ENCODE data around the gene MARK3. TPM values are rescaled to one million over a fixed set of nuclear protein-coding genes. Genes with fewer than 3 reads are reported as not detected.

The MARK3 gene
- total RNA-seq, 1 donor from 2014 or later, result 77.9 TPM

DNA sequence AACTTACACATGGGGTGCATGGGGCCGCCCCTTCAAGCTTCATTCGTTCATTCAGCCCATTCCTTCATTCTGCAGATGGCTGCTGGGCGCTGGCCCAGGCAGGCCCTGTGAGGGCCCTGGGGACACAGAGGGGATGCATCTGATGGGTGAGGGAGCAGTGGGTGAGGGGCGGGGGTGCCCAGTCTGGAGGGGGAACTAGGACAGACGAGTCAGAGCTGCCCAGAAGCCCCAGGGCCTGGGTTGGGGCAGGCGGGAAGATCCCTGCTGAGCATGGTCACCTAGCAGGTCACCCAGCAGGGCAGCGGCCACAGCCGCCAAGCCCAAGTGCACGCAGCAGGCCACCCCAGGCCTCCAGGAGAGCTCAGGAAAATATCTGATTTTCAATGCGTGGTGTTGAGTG lies 157.9 kb downstream of the MARK3 start:
- Histone ChIP-seq H3K36me3 (ENCODE audit: control insufficient read depth, insufficient read depth, low read length) (no peaks in the 10 kb centered on the region), H3K4me3 (ENCODE audit: low read depth, low read length) (no peak overlapping the region), H3K27me3 (ENCODE audit: control insufficient read depth, insufficient read depth, low read length) (no peaks in the 10 kb centered on the region)
- no peak for FAIRE-seq
- DNase-seq (ENCODE audit: low read depth), result no peak
- TF ChIP-seq, protein P1, sequence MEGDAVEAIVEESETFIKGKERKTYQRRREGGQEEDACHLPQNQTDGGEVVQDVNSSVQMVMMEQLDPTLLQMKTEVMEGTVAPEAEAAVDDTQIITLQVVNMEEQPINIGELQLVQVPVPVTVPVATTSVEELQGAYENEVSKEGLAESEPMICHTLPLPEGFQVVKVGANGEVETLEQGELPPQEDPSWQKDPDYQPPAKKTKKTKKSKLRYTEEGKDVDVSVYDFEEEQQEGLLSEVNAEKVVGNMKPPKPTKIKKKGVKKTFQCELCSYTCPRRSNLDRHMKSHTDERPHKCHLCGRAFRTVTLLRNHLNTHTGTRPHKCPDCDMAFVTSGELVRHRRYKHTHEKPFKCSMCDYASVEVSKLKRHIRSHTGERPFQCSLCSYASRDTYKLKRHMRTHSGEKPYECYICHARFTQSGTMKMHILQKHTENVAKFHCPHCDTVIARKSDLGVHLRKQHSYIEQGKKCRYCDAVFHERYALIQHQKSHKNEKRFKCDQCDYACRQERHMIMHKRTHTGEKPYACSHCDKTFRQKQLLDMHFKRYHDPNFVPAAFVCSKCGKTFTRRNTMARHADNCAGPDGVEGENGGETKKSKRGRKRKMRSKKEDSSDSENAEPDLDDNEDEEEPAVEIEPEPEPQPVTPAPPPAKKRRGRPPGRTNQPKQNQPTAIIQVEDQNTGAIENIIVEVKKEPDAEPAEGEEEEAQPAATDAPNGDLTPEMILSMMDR (IDR thresholded peaks at IDR 0.05; ENCODE audit: insufficient read depth, low read length, severe bottlenecking), result no peak

DNA sequence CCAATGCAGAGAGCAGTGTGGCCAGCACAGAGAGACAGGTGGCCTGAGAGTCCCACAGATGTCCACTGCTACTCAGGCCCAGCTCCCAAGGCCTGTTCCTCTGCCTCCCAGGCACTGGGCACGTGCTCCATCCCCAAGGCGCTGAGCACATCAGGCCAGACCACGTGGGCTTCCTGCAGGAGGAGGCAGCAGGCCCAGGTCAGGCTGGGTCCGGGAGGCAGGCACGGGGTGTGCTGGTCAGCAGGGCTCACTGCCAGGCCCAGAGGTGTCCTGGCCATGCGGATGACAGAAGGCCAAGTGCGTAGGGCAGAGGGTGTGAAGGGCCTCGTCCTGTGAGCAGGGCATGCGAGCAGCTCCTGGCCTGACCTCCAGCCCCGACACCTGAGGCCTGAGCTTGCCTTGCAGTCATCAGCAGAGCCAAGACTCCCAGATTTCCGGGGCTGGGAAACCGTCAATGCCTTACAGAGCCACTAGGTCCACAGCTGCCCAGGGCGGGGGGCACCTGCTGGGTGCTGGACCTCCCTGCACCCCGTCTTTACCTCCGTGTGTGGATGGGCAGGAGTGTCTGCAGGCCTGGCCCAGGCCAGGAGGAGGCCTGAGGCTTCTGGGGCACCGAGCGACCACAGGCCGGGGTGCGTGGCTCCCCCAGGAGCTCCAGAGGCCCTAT lies 158.6 kb downstream of the MARK3 start:
- Histone ChIP-seq H3K36me3 (ENCODE audit: control insufficient read depth, insufficient read depth, low read length) (no peaks in the 10 kb centered on the region), H3K27me3 (ENCODE audit: control insufficient read depth, insufficient read depth, low read length) (no peaks in the 10 kb centered on the region), H3K4me3 (ENCODE audit: low read depth, low read length) (no peak overlapping the region)
- FAIRE-seq (no peak), DNase-seq (ENCODE audit: low read depth) (no peak)
- TF ChIP-seq, protein P1 (IDR thresholded peaks at IDR 0.05; ENCODE audit: insufficient read depth, low read length, severe bottlenecking), result no peak

DNA sequence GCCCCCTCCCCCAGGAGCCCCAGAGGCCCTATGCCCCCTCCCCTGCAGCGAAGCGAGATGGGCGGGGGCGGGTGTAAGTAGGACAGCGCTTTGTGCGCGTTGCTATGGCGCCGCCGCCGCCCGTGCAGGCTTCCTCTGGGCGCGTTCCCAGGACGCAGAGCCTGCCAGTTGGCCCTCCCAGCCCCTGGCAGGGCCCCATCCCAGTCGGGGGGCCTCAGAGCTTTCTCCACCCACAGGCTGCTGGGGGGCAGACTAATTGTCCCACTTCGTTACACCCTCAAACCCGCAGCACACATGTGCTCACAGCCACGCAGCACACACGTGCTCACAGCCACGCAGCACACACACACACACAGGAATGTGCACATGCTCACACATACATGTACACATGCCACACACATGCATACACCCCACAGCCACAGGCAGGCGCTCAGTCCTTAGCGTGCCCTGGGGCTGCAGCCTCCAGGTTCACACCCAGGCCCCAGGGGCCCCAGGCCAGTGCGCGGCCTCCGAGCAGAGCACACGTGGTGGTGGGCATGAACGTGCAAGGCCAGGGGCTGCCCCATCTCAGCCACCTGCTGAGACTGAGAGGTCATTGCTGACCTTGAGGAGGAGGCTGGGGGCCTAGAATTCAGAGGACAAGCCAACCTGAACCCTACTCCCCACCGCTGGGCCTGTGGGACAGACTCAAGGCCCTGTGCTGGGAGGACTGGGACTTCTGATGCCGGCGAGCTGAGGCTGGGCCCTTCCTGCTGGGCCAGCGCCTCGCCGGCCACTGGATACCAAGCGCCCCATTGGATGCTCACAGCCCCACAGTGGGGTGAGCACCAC lies 159.4 kb downstream of the MARK3 start:
- DNase-seq (ENCODE audit: low read depth), result no peak
- Histone ChIP-seq H3K36me3 (ENCODE audit: control insufficient read depth, insufficient read depth, low read length) (no peaks in the 10 kb centered on the region), H3K27me3 (ENCODE audit: control insufficient read depth, insufficient read depth, low read length) (no peaks in the 10 kb centered on the region), H3K4me3 (ENCODE audit: low read depth, low read length) (no peak overlapping the region)
- TF ChIP-seq, protein P1 (IDR thresholded peaks at IDR 0.05; ENCODE audit: insufficient read depth, low read length, severe bottlenecking), result no peak
- no peak for FAIRE-seq

DNA sequence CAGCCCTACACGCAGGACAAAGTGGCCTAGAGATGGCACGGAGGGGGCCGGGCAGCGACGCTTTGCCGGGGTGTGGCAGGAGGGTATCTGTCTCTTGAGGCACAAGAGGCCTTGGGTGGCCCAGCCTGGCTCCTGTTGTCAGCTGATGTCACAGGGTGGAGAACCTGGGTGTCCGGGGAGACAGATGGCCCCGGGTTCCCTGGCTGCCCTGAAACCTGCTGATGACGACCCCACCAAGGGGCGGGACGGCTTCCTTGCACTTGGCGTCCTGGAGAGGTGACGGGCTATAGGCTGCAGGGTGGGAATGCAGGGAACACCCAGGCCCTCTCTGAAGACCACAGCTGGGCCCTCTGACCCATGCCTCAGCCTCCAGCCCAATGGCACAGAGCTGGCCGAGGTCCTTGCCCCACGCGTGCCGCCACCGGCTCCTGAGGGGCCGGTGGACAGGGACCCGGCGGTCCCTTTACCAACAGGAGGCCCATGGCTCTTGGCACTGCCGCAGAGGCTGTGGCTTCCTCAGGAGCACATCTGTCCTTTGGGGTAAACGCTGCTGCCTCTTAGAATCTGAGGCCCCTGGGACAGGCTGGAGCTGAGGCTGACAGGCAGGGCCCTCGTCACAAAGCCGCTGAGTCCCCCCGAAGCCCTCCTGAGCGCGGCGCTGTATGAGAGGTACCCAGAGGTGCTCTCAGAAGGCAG lies 160.2 kb downstream of the MARK3 start:
- DNase-seq (ENCODE audit: low read depth), result no peak
- Histone ChIP-seq H3K4me3 (ENCODE audit: low read depth, low read length) (no peak overlapping the region), H3K27me3 (ENCODE audit: control insufficient read depth, insufficient read depth, low read length) (no peaks in the 10 kb centered on the region), H3K36me3 (ENCODE audit: control insufficient read depth, insufficient read depth, low read length) (no peaks in the 10 kb centered on the region)
- FAIRE-seq, result no peak
- TF ChIP-seq, protein P1 (IDR thresholded peaks at IDR 0.05; ENCODE audit: insufficient read depth, low read length, severe bottlenecking), result no peak

DNA sequence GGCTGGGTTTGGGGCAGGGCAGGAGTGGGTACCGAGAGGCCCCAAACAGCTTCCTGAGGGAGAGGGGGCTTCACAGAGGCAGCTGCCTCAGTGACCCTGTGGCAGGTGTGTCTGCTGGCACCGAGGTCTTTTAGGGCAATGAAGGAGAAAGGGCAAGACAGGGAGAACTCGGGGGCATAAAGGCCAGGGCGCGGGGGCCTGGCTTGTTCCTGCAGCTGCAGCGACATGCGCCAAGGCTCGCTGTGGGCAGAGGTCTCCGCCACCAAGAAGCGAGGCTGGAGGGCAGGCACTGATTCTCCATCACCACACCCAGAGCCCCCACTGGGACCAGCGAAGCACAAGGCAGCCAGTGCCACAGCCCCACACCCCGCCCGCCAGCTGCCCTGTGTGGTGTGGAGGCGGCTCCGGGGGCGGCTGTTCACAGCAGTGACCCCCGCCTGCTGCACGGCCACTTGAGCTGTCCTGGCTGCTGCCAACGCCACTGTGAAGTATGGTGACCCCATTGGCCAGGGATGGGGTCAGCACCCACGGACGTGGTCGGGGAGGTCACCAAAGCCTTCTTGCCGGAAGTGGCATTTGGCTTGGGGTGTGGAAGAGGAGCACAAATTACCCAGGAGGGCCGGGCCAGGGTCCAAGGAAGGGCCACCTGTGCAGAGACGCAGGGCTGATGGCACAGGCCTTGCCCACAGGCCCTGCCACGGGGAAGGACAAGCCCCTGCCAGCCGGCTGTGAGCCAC lies 160.9 kb downstream of the MARK3 start:
- FAIRE-seq, result no peak
- H3K27me3 ChIP-seq (ENCODE audit: control insufficient read depth, insufficient read depth, low read length), result no peaks in the 10 kb centered on the region
- no peak overlapping the region for H3K4me3 ChIP-seq (ENCODE audit: low read depth, low read length)
- TF ChIP-seq, protein P1 (IDR thresholded peaks at IDR 0.05; ENCODE audit: insufficient read depth, low read length, severe bottlenecking), result no peak
- DNase-seq (ENCODE audit: low read depth), result no peak
- no peaks in the 10 kb centered on the region for H3K36me3 ChIP-seq (ENCODE audit: control insufficient read depth, insufficient read depth, low read length)

All from bronchial epithelial cell (primary cell).